Uterus (tissue), 4 donors: Measurements from ENCODE around the gene EEA1. TPM values are rescaled to one million over a fixed set of nuclear protein-coding genes. Genes with fewer than 3 reads are reported as not detected.
A peak's percentile ranks its signal among the peaks of the same experiment; 100 is the strongest.

Source experiments
- DNase-seq, 2 donors: peaks; one replicate each; pipeline ENCODE4 v3.0.0-alpha.2; 2019 to 2020
- H3K27ac ChIP-seq, 2 donors: fragments of 200-600 bp; sonication (generic); 1 replicate in 1 of 2; 2 replicates in 1 of 2; pipeline ENCODE4 v1.5.1; 2016 to 2018
- H3K27me3 ChIP-seq, 2 donors: fragments of 200-600 bp; sonication (generic); one replicate each; pipeline ENCODE4 v1.5.1; 2018 to 2019; ENCODE audit warnings: control low read depth in 1 of 2
- H3K36me3 ChIP-seq, 2 donors: fragments of 200-600 bp; sonication (generic); one replicate each; pipeline ENCODE4 v1.5.1; 2019; ENCODE audit warnings: control low read depth in 1 of 2
- H3K4me1 ChIP-seq, 2 donors: fragments of 200-600 bp; sonication (generic); one replicate each; pipeline ENCODE4 v1.5.1; 2018 to 2019; ENCODE audit warnings: control low read depth in 1 of 2
- H3K4me3 ChIP-seq, 2 donors: fragments of 200-600 bp; sonication (generic); 1 replicate in 1 of 2; 2 replicates in 1 of 2; pipeline ENCODE4 v1.5.1; 2018 to 2019; ENCODE audit warnings: mild to moderate bottlenecking in 1 of 2
- H3K9me3 ChIP-seq, 2 donors: fragments of 200-600 bp; sonication (generic); one replicate each; pipeline ENCODE4 v1.5.1; 2019; ENCODE audit warnings: control low read depth in 1 of 2
- CTCF ChIP-seq, 4 experiments: fragments of 200-600 bp in 2 of 4; fragments of 450-650 bp in 2 of 4; sonication (generic) in 2 of 4; IDR thresholded peaks; one replicate each; pipeline ENCODE4 v1.5.1; 2016 to 2019; ENCODE audit warnings: antibody characterized with exemption in 4 of 4, mild to moderate bottlenecking in 2 of 4, moderate library complexity in 1 of 4
- POLR2A ChIP-seq, 2 donors: fragments of 450-650 bp; IDR thresholded peaks; one replicate each; pipeline ENCODE4 v1.6.1; 2016; ENCODE audit warnings: antibody characterized with exemption in 2 of 2, mild to moderate bottlenecking in 1 of 2, moderate library complexity in 1 of 2
- intact Hi-C: fragments of 100-400 bp; cut with DNase I; formaldehyde crosslinking; loops from one replicate; pipeline ENCODE4 v1.15.1; 2023; ENCODE audit warnings: low total_unique reads
- total RNA-seq, 4 donors: library from RNA; depleted of rRNA in 3 of 4; stranded (reverse); fragments of >200 nt in 3 of 4; gene quantifications; one replicate each; pipeline versions ENCODE4 v1.1.0 to v1.2.4, GENCODE V29; 2014 to 2023
- donor health status: DM: yes; HTN: yes; CAD: no.

Gene EEA1
- total RNA-seq, 4 donors from 2014 or later, result 15.4 to 53.0 (median 31.6) TPM

- no peak overlapping the region for H3K27ac ChIP-seq
- no peaks in the 10 kb centered on the region for H3K27me3 ChIP-seq
- intact Hi-C loops, result no loop called here
- H3K4me1 ChIP-seq, result no peaks in the 10 kb centered on the region
- no peaks in the 10 kb centered on the region for H3K36me3 ChIP-seq
- DNase-seq, result no peak
- TF ChIP-seq CTCF (IDR thresholded peaks at IDR 0.05), result no peak
- TF ChIP-seq POLR2A (IDR thresholded peaks at IDR 0.05), result no peak
- no peak overlapping the region for H3K4me3 ChIP-seq
- H3K9me3 ChIP-seq, result no peaks in the 10 kb centered on the region
These were observed 9.5 kb upstream of the EEA1 start for GRCh38 chr12:92938638-92939037.

GRCh38 chr12:92938018-92938417 is 8.9 kb upstream of the EEA1 start:
- H3K4me1 ChIP-seq, result no peaks in the 10 kb centered on the region
- H3K27ac ChIP-seq, result no peak overlapping the region
- H3K4me3 ChIP-seq, result no peak overlapping the region
- no peak for TF ChIP-seq CTCF (IDR thresholded peaks at IDR 0.05)
- TF ChIP-seq POLR2A (IDR thresholded peaks at IDR 0.05), result no peak
- DNase-seq, result no peak
- no peaks in the 10 kb centered on the region for H3K27me3 ChIP-seq
- intact Hi-C loops, result no loop called here
- no peaks in the 10 kb centered on the region for H3K9me3 ChIP-seq
- H3K36me3 ChIP-seq, result no peaks in the 10 kb centered on the region

GRCh38 chr12:92933606-92934005 is 4.5 kb upstream of the EEA1 start:
- no peak overlapping the region for H3K4me3 ChIP-seq
- H3K36me3 ChIP-seq, result no peaks in the 10 kb centered on the region
- no peaks in the 10 kb centered on the region for H3K9me3 ChIP-seq
- intact Hi-C loops, result no loop called here
- DNase-seq, result no peak
- H3K27ac ChIP-seq, result no peak overlapping the region
- no peak for TF ChIP-seq POLR2A (IDR thresholded peaks at IDR 0.05)
- no peak for TF ChIP-seq CTCF (IDR thresholded peaks at IDR 0.05)
- H3K4me1 ChIP-seq, result no peaks in the 10 kb centered on the region
- no peaks in the 10 kb centered on the region for H3K27me3 ChIP-seq

- Histone ChIP-seq H3K4me1 (no peaks in the 10 kb centered on the region), H3K27ac (peak overlapping the region; percentile 98 to 100), H3K4me3 (peak overlapping the region in 1 of 2 donors; percentile 99), H3K36me3 (no peaks in the 10 kb centered on the region), H3K9me3 (no peaks in the 10 kb centered on the region), H3K27me3 (no peaks in the 10 kb centered on the region)
- no peak for DNase-seq
- intact Hi-C loops, result no loop called here
- TF ChIP-seq POLR2A (IDR thresholded peaks at IDR 0.05) (no peak), CTCF (IDR thresholded peaks at IDR 0.05) (no peak)
These were observed 1.3 kb upstream of the EEA1 start for GRCh38 chr12:92930421-92930820.

- TF ChIP-seq CTCF (IDR thresholded peaks at IDR 0.05) (no peak), POLR2A (IDR thresholded peaks at IDR 0.05) (no peak)
- Histone ChIP-seq H3K9me3 (no peaks in the 10 kb centered on the region), H3K27me3 (no peaks in the 10 kb centered on the region), H3K36me3 (no peaks in the 10 kb centered on the region), H3K27ac (peak overlapping the region; percentile 98 to 100), H3K4me3 (peak overlapping the region; percentile 79 to 99), H3K4me1 (no peaks in the 10 kb centered on the region)
- intact Hi-C loops, result no loop called here
- no peak for DNase-seq
These were observed 888 bp upstream of the EEA1 start for GRCh38 chr12:92929983-92930382.
